Breast epithelium (tissue), 4 donors: ENCODE data around the gene DBF4. TPM values are rescaled to one million over a fixed set of nuclear protein-coding genes. Genes with fewer than 3 reads are reported as not detected.
"Not testable (repeated sequence)": the region's sequence is repeated elsewhere in the genome, so short reads cannot be mapped to it uniquely, and the experiment has no call there.

Source experiments
- DNase-seq, 2 donors: peaks; one replicate each; pipeline ENCODE4 v3.0.0-alpha.2; 2019; ENCODE audit warnings: low spot score in 2 of 2
- H3K27ac ChIP-seq, 2 donors: fragments of 200-600 bp; sonication (generic) in 1 of 2; one replicate each; pipeline ENCODE4 v1.5.1; 2016 to 2019; ENCODE audit warnings: mild to moderate bottlenecking in 1 of 2
- H3K27me3 ChIP-seq, 2 donors: fragments of 200-600 bp; sonication (generic) in 1 of 2; one replicate each; pipeline versions ENCODE4 v1.5.1 to v1.6.0; 2017 to 2019; ENCODE audit warnings: control low read depth in 1 of 2, mild to moderate bottlenecking in 1 of 2
- H3K36me3 ChIP-seq: fragments of 200-600 bp; one replicate; pipeline ENCODE4 v1.5.1; 2019
- H3K4me1 ChIP-seq, 2 donors: fragments of 200-600 bp; sonication (generic); one replicate each; pipeline ENCODE4 v1.5.1; 2016 to 2019; ENCODE audit warnings: control low read depth in 1 of 2
- H3K4me3 ChIP-seq, 3 donors: fragments of 200-600 bp; sonication (generic); 1 replicate in 2 of 3; 2 replicates in 1 of 3; pipeline ENCODE4 v1.5.1; 2016 to 2019; ENCODE audit warnings: mild to moderate bottlenecking in 3 of 3, moderate library complexity in 2 of 3
- H3K9me3 ChIP-seq, 2 donors: fragments of 200-600 bp; sonication (generic) in 1 of 2; one replicate each; pipeline ENCODE4 v1.5.1; 2016 to 2019; ENCODE audit warnings: control low read depth in 1 of 2
- CTCF ChIP-seq, 3 donors: fragments of 450-650 bp; IDR thresholded peaks; one replicate each; pipeline ENCODE4 v1.5.1; 2016 to 2017; ENCODE audit warnings: antibody characterized with exemption in 3 of 3, mild to moderate bottlenecking in 3 of 3, moderate library complexity in 3 of 3
- POLR2A ChIP-seq: fragments of 450-650 bp; IDR thresholded peaks from one replicate; pipeline ENCODE4 v1.6.1; 2016; ENCODE audit warnings: antibody characterized with exemption, mild to moderate bottlenecking, moderate library complexity
- POLR2AphosphoS5 ChIP-seq, 3 donors: sonication (generic); formaldehyde crosslinking; IDR thresholded peaks; one replicate each; pipeline ENCODE4 v1.6.1; 2017; ENCODE audit warnings: antibody characterized with exemption in 3 of 3
- intact Hi-C: fragments of 100-400 bp; cut with DNase I; formaldehyde crosslinking; loops from one replicate; pipeline ENCODE4 v1.15.1; 2023; ENCODE audit warnings: low total_unique reads
- total RNA-seq, 3 donors: library from RNA; depleted of rRNA; stranded (reverse); fragments of >200 nt; gene quantifications; one replicate each; pipeline ENCODE4 v1.1.0, GENCODE V29; 2016

The DBF4 gene
- total RNA-seq, 3 donors from 2014 or later: 10.1 to 18.6 (median 15.7) TPM

- DNase-seq: no peak
- H3K27ac ChIP-seq: no peak overlapping the region
- H3K4me1 ChIP-seq: peaks cover 0 to 10% of the 10 kb centered on the region in 2 donors
- no peaks in the 10 kb centered on the region for H3K27me3 ChIP-seq
- intact Hi-C loops: no loop called here
- H3K9me3 ChIP-seq: peaks cover 13 to 34% of the 10 kb centered on the region in 2 donors
- TF ChIP-seq POLR2AphosphoS5 (IDR thresholded peaks at IDR 0.05): no peak
- TF ChIP-seq CTCF (IDR thresholded peaks at IDR 0.05): no peak
- TF ChIP-seq POLR2A: no peak
- H3K4me3 ChIP-seq: no peak overlapping the region
- no peaks in the 10 kb centered on the region for H3K36me3 ChIP-seq
These were observed 5.8 kb upstream of the DBF4 start for GRCh38 chr7:87870471-87870870.

- DNase-seq: no peak
These were observed 3.9 kb upstream of the DBF4 start for GRCh38 chr7:87872346-87872745.

GRCh38 chr7:87873328-87873727 is 3.0 kb upstream of the DBF4 start:
- H3K4me3 ChIP-seq, H3K36me3 ChIP-seq, H3K4me1 ChIP-seq, DNase-seq, H3K27me3 ChIP-seq, H3K27ac ChIP-seq, intact Hi-C loops: not testable (repeated sequence)
- H3K9me3 ChIP-seq: peaks cover 5 to 12% of the 10 kb centered on the region in 2 donors

More at GRCh38 chr7:87872346-87872745, 3.9 kb upstream of the DBF4 start:
- Histone ChIP-seq H3K4me3 (no peak overlapping the region), H3K9me3 (peaks cover 5 to 15% of the 10 kb centered on the region in 2 donors), H3K36me3 (no peaks in the 10 kb centered on the region), H3K27me3 (no peaks in the 10 kb centered on the region), H3K4me1 (peaks cover 0 to 10% of the 10 kb centered on the region in 2 donors), H3K27ac (no peak overlapping the region)
- intact Hi-C loops: no loop called here
- TF ChIP-seq POLR2A: no peak
- TF ChIP-seq CTCF (IDR thresholded peaks at IDR 0.05): no peak
- TF ChIP-seq POLR2AphosphoS5 (IDR thresholded peaks at IDR 0.05): no peak

- H3K4me3 ChIP-seq: no peak overlapping the region
These were observed 2.2 kb upstream of the DBF4 start for GRCh38 chr7:87874066-87874465.

GRCh38 chr7:87875151-87876039 is 898 bp upstream of the DBF4 start:
- intact Hi-C loops: no loop called here
- no peak for DNase-seq
- H3K4me3 ChIP-seq: peak overlapping the region; percentile 74 to 96 (median 88)
- H3K36me3 ChIP-seq: no peaks in the 10 kb centered on the region
- TF ChIP-seq CTCF (IDR thresholded peaks at IDR 0.05): no peak
- no peak for TF ChIP-seq POLR2A
- no peak for TF ChIP-seq POLR2AphosphoS5 (IDR thresholded peaks at IDR 0.05)
- H3K4me1 ChIP-seq: peaks cover 0 to 10% of the 10 kb centered on the region in 2 donors
- H3K27ac ChIP-seq: peak overlapping the region; percentile 93 to 96
- peaks cover 5 to 12% of the 10 kb centered on the region in 2 donors for H3K9me3 ChIP-seq
- H3K27me3 ChIP-seq: no peaks in the 10 kb centered on the region

More at GRCh38 chr7:87874066-87874465, 2.2 kb upstream of the DBF4 start:
- Histone ChIP-seq H3K27me3 (no peaks in the 10 kb centered on the region), H3K27ac (no peak overlapping the region), H3K9me3 (peaks cover 5 to 12% of the 10 kb centered on the region in 2 donors), H3K36me3 (no peaks in the 10 kb centered on the region), H3K4me1 (peaks cover 0 to 10% of the 10 kb centered on the region in 2 donors)
- intact Hi-C loops: no loop called here
- TF ChIP-seq POLR2AphosphoS5 (IDR thresholded peaks at IDR 0.05): no peak
- TF ChIP-seq CTCF (IDR thresholded peaks at IDR 0.05): no peak
- no peak for TF ChIP-seq POLR2A
- DNase-seq: no peak
